Lower leg skin (tissue), 4 donors: ENCODE measurements around the gene ACACA. TPM values are rescaled to one million over a fixed set of nuclear protein-coding genes. Genes with fewer than 3 reads are reported as not detected.

Experiments used
- DNase-seq, 2 donors: peaks; one replicate each; pipeline ENCODE4 v3.0.0-alpha.2; 2019; ENCODE audit warnings: low spot score in 2 of 2
- H3K4me3 ChIP-seq: fragments of 200-600 bp; sonication (generic); 2 replicates; pipeline ENCODE4 v1.5.1; 2017; ENCODE audit warnings: mild to moderate bottlenecking, low read depth; ENCODE audit not compliant: poor library complexity, severe bottlenecking
- CTCF ChIP-seq, 3 donors: fragments of 450-650 bp; IDR thresholded peaks; one replicate each; pipeline ENCODE4 v1.5.1; 2016; ENCODE audit warnings: antibody characterized with exemption in 3 of 3, mild to moderate bottlenecking in 3 of 3, moderate library complexity in 2 of 3
- POLR2A ChIP-seq, 2 donors: fragments of 450-650 bp; IDR thresholded peaks; one replicate each; pipeline ENCODE4 v1.6.1; 2016 to 2017; ENCODE audit warnings: antibody characterized with exemption in 2 of 2, mild to moderate bottlenecking in 1 of 2, moderate library complexity in 1 of 2
- WGBS, 2 donors: methylation state at CpG; one replicate each; pipeline ENCODE4 v1.1.5; 2018; 5-methylcytosine and 5-hydroxymethylcytosine counted together
- intact Hi-C: fragments of 100-400 bp; cut with DNase I; formaldehyde crosslinking; loops from one replicate; pipeline ENCODE4 v1.15.0; 2023; ENCODE audit warnings: low total_unique reads
- total RNA-seq, 4 donors: library from RNA; depleted of rRNA; stranded (reverse); fragments of >200 nt; gene quantifications; one replicate each; pipeline ENCODE4 v1.1.0, GENCODE V29; 2016

The ACACA gene
- total RNA-seq, 4 donors from 2014 or later = 24.2 to 35.7 (median 31.0) TPM

GRCh38 chr17:37276475-37276874 is 130.2 kb downstream of the ACACA start:
- TF ChIP-seq POLR2A (IDR thresholded peaks at IDR 0.05) (no peak), CTCF (IDR thresholded peaks at IDR 0.05) (no peak)
- DNase-seq = no peak
- intact Hi-C loops = no loop called here
- no peak overlapping the region for H3K4me3 ChIP-seq
- WGBS, 2 donors = 0% methylated on average over 1 of the region's 1 CpG

GRCh38 chr17:37274461-37274860 is 132.2 kb downstream of the ACACA start:
- no peak for DNase-seq
- intact Hi-C loops = no loop called here
- 64 to 76% methylated on average over 6 of the region's 6 CpGs for WGBS, 2 donors
- no peak overlapping the region for H3K4me3 ChIP-seq
- TF ChIP-seq POLR2A (IDR thresholded peaks at IDR 0.05) (no peak), CTCF (IDR thresholded peaks at IDR 0.05) (no peak)

GRCh38 chr17:37273409-37274051 is 133.1 kb downstream of the ACACA start:
- no peak for DNase-seq
- TF ChIP-seq CTCF (IDR thresholded peaks at IDR 0.05) (no peak), POLR2A (IDR thresholded peaks at IDR 0.05) (no peak)
- H3K4me3 ChIP-seq = no peak overlapping the region
- intact Hi-C loops = no loop called here
- 63 to 69% methylated on average over 3 of the region's 3 CpGs for WGBS, 2 donors

- DNase-seq = no peak
- no peak for TF ChIP-seq POLR2A (IDR thresholded peaks at IDR 0.05)
- 98 to 100% methylated on average over 2 of the region's 2 CpGs for WGBS, 2 donors
- H3K4me3 ChIP-seq = no peak overlapping the region
- intact Hi-C loops = no loop called here
Measured at GRCh38 chr17:37265446-37266173, 141.0 kb downstream of the ACACA start.

GRCh38 chr17:37261286-37261685 is 145.3 kb downstream of the ACACA start:
- no peak overlapping the region for H3K4me3 ChIP-seq
- intact Hi-C loops = no loop called here
- 67 to 81% methylated on average over 1 of the region's 1 CpG for WGBS, 2 donors
- DNase-seq = no peak
- TF ChIP-seq POLR2A (IDR thresholded peaks at IDR 0.05) (no peak), CTCF (IDR thresholded peaks at IDR 0.05) (no peak)

- WGBS, 2 donors = 87 to 95% methylated on average over 3 of the region's 3 CpGs
- H3K4me3 ChIP-seq = no peak overlapping the region
- no peak for DNase-seq
- intact Hi-C loops = no loop called here
- no peak for TF ChIP-seq CTCF (IDR thresholded peaks at IDR 0.05)
- no peak for TF ChIP-seq POLR2A (IDR thresholded peaks at IDR 0.05)
Measured at GRCh38 chr17:37259030-37259735, 147.5 kb downstream of the ACACA start.
